HG03095 (cell line): Measurements from ENCODE around the gene FOSL2.
A peak's percentile ranks its signal among the peaks of the same experiment; 100 is the strongest.

ENCODE experiments used
- ATAC-seq: cut with Tn5 transposase; IDR thresholded peaks from one replicate; pipeline ENCODE4 v1.9.1; 2021; ENCODE audit warnings: moderate library complexity; ENCODE audit not compliant: unreplicated experiment

The FOSL2 gene

DNA sequence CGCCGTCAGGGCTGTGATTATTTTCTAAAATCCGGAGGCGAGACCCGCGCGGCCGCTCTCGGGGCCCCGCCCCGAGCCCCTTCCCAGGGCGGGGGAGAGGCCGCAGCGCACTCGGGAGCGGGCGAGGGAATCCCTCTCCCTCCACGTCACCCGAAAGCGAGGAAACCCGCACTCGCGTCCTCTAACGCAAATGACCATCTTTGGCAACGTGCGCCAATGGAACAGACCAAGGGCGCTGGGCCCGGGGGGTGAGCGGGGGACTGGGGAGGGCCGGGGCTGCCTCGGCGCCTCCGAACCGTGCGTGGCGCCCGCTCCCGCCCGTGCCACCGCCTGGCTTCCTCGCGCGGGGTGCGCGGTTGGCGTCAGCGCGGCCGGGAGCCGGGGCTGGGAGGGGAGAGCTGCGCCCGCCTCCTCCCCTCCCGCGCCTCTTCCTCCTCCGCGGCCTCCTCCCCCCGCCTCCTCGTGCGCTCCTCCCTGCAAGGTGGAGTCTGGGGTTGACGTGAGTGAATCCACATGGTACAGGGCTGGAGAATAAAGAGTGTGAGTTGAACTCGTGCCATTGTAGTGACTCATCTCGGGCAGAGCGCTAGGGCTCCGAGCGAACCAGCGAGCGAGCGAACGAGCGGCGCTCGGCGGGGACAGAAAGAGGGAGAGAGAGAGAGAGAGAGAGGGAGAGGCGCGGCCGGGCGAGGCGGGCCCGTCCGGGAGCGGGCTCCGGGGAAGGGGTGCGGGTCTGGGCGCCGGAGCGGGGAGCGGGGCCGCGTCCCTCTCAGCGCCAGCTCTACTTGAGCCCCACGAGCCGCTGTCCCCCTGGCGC, at the start of gene FOSL2:
FOSL2 (plus strand) TSS at position 562 of the 817 bp plus-strand sequence. CDS start 863 bp downstream, outside the sequence.
- ATAC-seq: peak; percentile 80

GRCh38 chr2:28343184-28343942, 49.3 kb upstream of the FOSL2 start:
- ATAC-seq: no peak

DNA sequence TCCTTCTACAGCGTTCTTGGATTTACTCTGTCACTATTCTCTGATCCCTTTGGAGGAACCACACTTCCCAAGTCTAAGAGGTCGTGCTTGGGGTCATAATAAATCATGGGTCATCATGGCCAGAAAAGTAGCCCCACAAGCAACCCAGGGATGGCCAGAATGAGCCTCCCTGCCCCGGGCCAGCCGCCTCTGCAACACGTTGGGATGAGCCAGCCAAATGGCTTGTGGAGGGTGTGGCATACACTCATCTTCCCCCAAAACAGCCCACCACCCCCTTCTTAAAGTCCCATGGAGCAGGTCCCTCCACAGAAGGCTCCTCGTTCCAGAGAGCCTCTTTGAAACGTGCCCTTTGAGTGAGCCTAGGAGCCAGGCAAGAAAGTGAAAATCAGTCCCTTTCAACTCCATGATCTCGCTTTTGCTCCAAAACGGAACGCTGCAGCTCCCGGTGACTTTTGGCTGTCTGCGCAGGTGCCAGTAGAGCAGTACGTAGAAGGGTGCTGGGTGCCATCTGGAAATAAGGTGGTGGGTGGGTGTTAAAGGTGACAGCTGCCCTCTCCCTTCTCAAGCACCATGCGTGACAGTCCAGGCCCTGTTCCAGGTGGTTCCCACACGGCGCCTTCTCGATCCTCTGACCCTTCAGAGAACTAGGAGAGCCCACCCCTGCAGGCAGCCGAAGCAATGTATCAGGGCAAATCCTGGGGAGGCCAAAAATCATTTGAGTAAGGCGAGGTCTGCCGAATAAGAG, 48.5 kb upstream of the FOSL2 start:
- ATAC-seq: no peak

- ATAC-seq: no peak
Observed at GRCh38 chr2:28344756-28345373, 47.8 kb upstream of the FOSL2 start.

GRCh38 chr2:28345619-28346018, 47.0 kb upstream of the FOSL2 start:
- ATAC-seq: no peak

GRCh38 chr2:28346587-28346986, 46.1 kb upstream of the FOSL2 start:
- ATAC-seq: no peak

DNA sequence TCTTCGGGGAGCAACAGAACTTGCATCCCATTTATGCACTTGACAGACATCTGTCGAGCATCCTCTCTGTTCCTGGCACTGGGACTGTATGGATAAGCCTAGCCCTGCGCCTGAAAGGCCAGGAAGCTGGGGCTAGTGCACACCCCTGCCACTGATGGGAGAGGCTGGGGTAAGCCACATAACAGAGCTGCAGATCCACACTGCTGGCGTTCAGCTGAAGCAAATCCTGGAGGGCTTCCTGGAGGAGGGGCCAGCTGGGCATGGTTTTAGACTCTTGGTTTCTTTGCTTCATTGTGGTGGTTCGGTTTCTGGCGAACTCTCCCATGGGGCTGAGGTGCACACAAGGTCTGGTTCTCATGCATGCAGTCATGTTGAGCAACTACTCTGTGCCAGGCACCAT, 45.5 kb upstream of the FOSL2 start:
- ATAC-seq: no peak

GRCh38 chr2:28347596-28347995, 45.1 kb upstream of the FOSL2 start:
- no peak for ATAC-seq

DNA sequence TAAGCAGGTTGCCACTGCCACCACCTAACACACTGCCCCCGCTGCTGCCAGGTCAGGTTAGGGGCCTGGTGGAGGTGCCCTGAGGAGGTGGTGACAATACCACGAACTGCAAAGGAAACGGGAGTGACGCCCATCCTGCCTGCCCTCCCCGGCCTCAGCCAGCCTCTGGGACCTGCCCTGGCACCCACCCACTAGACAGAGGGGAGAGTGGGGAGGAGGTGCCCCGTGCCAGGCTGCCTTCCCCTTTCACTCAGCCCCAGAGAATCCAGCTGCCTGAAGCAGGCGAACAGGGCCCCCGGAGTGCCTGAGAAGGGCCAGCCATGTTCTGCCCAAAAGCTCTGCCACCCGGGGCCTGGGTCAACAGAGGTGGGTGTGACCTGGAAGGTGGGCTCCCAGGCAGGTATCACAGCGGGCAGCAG, 44.5 kb upstream of the FOSL2 start:
- no peak for ATAC-seq

- ATAC-seq: no peak
Observed at GRCh38 chr2:28348921-28349320, 43.7 kb upstream of the FOSL2 start.

DNA sequence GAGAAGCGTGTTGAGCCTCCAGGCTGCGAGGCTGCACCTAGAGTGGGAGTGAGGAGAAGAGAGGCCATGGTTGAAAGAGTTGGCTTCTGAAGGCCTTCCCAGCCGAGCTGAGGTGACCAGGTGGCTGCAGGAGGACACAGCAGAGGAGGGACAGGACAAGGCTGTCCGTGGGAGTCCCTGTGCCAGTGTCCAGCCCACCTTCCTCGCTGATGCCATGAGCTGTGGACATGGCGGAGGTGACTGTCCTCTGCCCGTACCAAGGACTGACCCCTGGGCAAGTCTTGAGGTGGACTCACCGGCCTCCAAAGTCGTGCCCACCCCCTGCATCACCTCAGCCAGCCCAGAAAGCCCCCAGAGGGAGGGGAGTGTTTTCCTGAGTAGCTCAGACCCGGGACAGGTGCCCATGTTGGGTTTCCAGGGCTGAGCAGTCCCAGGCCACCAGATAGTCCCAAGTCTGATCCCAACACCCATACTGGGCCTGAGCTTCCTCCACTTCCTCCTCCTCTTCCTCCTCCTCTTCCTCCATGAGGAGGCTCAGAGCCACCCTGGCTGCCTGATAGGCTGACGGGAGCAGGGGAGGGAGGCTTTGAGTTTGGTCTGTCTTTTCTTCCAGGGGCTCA, 43.0 kb upstream of the FOSL2 start:
- no peak for ATAC-seq

GRCh38 chr2:28350196-28350595, 42.5 kb upstream of the FOSL2 start:
- no peak for ATAC-seq

DNA sequence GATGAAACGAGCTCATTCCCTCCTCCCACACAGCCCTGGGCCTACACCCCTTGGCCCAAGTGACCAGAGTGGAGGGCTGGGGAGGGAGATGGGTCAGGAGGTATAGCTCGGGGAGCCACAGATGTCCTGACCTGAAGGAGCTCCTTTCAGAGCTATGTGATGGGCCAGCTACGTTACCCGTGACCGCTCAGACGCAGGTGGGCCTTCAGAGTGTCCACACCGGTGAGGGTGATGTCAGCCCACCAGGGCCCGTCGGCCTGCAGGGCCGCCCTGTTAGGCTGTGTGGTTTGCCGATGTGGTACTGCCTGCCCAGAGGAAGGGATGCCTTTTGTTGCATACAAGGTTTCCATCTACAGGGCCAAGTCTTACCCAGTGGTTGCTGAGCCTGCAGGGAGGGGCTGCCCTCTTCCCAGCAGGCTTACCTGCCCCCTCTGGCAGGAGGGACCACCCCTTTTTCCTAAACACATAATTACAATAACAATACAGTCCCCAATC, 41.8 kb upstream of the FOSL2 start:
- ATAC-seq: no peak

GRCh38 chr2:28351621-28352020, 41.0 kb upstream of the FOSL2 start:
- ATAC-seq: no peak

DNA sequence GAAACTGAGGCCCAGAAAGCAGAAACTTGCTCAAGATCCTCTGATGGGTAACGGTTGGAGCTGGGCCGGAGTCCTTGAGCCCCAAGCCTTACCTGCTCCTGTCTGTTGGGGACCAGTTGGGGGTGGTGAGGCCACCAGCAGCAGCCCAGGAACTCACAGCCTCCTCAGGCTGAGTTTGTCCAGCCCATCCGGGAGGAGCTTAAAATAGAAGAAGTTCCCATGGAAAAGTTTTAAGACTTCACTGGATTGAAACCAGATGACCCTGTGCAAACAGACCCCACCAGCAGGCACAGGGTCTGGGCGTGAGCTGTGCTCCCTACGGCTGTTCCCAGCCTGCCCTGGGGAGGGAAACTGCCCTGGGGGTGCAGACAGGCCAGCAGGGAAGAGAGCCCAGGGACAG, 40.6 kb upstream of the FOSL2 start:
- no peak for ATAC-seq

DNA sequence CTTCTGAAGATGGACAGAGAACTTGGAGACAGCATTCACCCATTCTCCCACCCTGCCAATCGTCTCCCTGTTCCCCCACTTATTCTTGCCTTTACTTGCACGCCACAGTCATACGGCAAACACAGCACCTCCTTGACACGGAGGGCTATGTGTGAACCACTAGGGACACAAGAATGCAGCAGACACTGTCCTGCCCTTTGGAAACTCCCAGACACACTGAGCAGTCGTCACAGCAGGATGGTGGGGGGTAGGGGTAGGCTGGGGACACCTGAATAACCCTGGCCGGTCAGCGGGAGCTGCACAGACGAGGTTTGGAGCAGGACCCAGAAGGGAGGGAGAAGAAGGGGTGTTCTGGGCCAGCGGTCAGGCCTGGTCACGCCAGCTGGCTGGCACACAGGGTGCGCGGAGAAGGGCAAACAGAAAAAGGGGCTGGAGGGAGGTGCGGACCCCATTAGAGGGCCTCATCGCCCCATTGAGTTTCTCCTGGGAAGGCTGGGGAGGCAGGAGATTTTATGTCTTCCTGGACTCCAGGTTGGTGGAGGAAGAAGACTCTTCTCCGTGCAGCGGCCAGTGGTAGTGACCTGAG, 40.0 kb upstream of the FOSL2 start:
- no peak for ATAC-seq

DNA sequence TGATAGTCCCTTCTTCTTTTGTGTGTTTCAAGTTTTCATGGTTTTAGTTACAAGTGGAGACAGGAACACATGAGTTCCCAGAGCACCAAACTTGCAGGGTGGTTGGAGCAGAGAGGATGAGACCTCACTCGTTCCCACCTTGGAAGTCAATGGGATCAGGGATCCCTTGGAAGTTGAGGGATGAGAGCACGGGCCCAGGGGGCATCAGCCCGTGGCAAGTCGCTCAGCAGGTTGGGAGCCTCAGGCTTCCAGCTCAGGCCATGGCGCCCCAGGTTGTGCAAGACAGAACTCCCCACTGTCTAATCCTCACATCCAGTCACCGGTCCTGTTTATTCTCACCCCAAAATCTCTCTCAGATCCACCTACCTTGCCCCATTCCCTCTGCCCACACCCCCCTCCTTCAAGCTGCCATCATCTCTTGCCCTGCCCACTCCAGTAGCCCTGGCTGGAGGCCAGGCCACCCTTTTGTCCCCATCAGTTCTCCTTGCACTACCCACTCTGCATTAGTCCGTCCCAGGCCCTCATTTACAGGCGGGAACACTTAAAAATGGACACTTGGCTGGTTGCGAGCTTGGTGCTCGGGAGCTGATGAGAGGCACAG, 37.6 kb upstream of the FOSL2 start:
- no peak for ATAC-seq

- no peak for ATAC-seq
Observed at GRCh38 chr2:28355521-28356094, 37.0 kb upstream of the FOSL2 start.
